Fibroblast of gingiva (primary cell): ENCODE data around the gene CCNK.
A peak's percentile ranks its signal among the peaks of the same experiment; 100 is the strongest.

Source experiments
- DNase-seq: peaks from one replicate; pipeline ENCODE4 v3.0.0-alpha.2; 2011; ENCODE audit warnings: low read depth

CCNK gene

DNA sequence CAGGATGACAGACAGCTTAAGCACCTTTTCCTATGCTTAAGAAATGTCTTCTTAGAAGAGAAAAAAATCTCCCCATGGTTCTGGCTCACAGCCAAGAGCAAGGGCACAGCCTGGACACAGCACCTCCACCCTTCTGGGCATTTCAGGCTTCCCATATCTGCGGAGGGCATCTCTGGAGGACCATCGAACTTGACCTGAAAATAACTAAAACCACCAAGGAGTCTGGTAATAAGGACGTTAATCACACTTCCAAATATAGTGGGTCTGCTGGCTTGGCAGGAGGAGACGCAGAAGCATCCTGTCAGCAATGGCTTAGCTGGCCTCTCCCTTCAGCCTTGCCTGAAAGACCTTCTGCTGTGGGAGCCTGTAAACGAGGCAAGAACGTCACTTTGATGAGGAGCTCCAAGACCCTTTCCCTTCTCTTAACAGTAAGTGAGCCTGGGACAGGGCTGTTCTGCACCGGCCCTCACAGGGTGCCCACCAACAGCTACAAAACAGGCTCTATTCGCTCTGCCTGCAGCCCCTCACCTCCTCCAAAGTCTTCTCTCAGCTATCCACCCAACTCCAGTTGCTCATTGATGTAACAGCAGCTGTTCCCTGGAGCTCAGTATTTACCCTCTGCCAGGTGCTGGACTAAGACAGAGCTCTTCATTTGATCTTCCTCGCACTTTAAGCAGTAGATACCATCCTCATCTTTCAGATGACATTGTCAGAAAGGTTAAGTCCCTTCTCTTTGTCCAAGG, 13.7 kb upstream of the CCNK start:
- DNase-seq = no peak

DNA sequence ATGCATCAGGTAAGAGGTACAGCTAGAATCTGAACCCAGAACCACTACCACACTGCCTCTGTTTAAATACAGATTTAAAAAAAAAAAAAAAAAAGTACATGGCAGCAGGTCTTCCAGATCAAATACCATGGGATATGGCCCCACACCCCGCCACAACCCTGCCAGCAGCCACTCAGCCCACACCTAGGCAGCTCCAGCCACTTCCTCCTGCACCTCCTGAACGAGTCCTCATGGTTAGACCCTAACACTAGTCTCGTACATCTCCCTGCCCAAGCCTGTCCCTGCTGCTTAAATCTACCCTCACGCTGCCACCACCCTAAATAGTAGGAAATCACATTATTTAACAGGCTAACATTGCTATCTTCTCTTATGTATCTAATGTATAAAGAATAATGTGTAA, 13.1 kb upstream of the CCNK start:
- DNase-seq = no peak

DNA sequence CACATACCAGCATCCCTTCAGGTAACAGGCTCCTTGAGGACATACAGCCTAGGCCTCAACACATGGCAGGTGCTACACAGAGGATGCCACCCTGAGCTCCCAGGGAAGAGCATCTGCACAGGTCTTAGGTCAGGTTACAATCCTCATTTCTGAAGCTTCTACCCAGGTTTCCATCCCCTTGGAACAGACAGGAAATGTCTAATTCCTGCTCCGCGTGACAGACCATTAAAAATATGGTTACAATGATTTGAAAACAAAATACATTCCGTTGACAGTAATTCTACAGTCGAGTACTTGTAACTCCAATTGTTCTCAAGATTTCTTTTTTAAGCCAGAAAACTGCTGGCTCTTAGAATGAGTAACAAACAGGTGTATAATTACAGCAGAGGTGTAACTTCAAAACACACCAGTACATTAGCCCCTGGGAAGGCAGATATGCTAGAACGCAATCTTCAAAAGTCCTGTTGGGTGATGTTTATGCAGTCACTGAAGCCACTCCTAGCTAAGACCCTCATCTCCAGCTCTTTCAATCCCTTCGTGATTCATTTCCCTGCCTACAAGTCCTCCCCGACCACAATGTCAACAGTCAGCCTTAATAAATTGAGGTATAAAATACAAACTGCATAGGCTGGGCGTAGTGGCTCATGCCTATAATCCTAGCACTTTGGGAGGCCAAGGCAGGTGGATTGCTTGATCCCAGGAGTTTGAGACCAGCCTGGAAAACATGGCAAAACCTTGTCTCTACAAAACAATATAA, 12.2 kb upstream of the CCNK start:
- no peak for DNase-seq

DNA sequence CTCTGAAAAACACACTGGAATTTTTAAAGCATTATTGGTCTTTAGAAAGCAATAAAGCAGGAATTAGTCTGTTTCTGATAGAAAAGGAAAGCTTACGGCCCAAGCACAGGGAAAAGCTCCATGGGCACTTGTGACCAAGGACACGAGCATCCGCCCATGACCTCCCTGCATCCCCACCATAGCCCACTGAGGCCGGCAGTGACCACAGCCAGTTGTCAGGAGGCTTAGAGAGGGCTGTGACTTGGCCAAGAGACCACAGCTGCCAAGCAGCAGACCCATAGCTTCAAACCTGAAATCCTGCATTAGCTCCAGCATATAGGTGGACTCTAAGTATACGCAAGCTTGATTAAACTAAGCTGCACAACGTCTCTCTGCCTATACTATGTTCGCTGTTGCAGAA, 9.5 kb upstream of the CCNK start:
- no peak for DNase-seq

DNA sequence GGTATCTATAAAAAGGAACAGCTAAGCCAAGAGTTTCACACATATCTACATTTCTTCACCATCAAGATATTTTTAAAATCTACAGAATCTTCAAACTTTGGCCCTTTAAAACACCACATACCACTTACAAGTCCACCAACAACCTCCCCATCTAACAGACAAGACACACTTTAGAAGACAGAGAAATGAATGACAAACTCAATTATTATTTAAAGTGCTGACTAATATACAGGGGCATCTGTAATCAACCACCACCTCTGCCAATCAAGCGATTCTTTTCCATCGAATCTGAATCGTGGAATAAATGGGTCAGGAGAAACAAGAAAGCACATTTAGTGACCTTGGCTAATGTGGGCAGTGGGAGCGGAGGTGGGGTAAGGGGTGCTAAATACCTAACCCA, 8.3 kb upstream of the CCNK start:
- no peak for DNase-seq

DNA sequence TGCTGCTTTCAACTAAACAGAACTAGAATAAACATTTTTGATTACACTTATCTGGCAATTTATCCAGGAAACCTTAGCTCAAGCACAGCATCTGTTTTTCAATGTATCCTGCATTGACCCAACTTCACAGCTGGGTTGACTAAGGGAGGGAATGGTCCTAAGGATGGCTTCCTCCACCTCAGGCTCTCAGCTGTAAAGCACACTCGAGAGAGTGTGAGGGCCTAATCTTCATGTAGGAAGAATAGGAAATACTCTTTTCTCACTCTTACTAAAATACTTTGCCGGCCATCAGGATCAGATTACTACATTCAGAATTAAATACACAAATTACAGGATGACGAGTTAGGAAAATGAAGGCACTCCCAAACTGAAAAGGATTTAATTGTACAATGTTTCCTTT, 7.8 kb upstream of the CCNK start:
- peak; percentile 15 for DNase-seq

DNA sequence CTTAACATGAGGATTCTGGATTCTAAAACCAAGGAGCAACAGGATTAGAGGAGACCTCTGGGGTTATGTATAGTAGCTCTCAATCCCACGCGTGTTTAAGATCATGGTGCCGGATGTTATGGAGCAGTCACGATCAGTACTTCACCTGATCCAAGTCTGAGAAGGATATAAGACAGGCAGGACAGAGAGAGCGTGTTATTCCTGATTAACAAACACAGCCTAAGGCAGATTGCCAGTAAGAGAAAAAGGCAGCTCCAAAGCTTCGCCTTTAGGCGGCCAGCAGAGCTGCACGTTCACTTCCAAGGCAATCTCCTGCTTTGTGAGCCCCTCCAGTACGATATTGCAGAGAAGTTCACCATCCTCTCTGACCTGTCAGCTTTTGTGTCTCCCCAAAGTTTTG, 6.0 kb upstream of the CCNK start:
- DNase-seq = peak; percentile 18

DNA sequence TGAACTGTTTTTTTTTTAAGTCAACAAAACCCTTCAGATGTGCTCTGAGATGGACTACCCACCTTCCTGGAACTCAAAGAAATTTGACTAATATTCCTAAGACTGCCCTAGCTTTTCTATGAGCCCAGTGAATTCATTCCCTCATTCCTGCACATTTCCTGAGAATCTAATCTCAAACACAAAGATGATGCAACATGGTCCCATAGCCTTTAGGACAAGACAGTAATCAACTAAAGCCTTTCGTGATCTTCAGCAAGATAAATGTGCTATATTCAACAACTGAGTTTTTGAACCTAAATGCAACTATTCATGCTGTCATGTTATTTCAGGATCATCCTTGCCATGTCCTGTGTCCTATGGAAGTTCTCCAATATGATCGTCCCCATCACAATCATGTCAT, 5.5 kb upstream of the CCNK start:
- DNase-seq = no peak

DNA sequence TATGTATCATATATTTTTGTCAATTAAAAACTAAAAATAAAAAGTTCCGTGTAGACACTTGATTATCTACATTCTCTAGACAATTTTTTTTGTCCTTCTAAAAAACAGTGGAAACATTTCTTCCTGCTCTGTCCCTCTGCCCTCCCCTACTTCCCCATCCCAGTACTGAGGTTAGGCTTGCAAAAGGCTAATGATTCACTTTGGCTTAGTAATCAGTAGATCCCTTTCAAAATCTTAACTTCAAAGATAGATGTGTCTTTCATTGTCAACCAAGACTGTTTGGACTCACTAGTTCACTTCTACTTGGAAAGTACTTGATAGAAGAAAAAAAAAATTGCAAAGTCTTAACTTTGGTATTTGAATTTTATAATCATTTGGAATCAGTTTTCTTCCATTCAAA, 4.3 kb upstream of the CCNK start:
- peak; percentile 11 for DNase-seq

DNA sequence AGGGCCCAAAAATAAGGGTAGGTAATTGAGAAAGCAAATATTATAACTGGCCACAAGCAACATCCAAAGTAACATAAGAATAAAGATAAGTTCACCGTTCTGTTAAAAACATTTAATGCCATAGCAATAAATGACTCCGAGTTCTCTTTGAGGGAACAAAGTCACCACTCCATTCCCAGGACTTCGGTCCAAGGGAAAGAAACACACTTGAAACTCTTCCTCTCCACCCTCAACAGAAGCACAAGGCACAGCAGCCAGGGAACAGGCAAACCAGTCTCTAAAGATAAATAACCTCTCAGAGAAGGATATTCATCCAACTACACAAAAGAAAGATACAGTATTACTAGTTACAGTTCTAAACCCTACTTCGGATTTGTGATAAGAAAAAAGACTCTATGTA, 3.1 kb upstream of the CCNK start:
- no peak for DNase-seq

DNA sequence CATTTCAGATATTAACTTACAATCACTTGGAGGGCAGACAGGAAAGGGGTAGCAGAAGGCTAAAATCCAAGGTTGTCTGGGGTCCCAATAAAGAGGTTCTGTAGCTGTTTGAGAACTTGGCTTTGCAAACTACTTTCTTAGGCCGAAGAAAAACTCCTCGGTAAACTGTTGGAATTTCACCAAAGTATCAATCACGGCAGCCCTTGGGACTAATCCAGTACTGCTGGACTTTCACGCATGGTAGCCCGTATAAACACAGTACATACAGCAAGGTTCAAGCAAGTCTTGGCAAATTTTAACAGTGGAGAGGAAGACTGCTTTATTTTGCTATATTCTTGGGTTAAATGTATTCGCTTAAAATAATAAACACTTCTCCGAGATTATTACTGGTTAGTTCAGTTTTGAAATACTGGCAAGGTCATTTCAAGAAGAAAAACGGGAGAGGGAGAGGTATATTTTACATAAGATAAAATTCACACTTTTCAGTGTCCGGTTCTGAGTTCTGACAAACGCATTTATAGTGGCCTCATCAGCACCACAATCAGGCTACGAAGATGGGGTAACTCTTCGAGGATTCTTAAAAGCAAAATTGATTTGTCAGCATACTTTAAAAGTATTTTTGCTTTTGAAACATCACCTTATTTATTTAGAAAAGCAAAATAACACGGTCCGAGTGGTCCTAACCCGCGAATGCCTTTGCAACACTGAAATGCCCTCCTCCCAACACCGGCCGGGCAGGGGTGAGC, 1.9 kb upstream of the CCNK start:
- peak; percentile 13 for DNase-seq

DNA sequence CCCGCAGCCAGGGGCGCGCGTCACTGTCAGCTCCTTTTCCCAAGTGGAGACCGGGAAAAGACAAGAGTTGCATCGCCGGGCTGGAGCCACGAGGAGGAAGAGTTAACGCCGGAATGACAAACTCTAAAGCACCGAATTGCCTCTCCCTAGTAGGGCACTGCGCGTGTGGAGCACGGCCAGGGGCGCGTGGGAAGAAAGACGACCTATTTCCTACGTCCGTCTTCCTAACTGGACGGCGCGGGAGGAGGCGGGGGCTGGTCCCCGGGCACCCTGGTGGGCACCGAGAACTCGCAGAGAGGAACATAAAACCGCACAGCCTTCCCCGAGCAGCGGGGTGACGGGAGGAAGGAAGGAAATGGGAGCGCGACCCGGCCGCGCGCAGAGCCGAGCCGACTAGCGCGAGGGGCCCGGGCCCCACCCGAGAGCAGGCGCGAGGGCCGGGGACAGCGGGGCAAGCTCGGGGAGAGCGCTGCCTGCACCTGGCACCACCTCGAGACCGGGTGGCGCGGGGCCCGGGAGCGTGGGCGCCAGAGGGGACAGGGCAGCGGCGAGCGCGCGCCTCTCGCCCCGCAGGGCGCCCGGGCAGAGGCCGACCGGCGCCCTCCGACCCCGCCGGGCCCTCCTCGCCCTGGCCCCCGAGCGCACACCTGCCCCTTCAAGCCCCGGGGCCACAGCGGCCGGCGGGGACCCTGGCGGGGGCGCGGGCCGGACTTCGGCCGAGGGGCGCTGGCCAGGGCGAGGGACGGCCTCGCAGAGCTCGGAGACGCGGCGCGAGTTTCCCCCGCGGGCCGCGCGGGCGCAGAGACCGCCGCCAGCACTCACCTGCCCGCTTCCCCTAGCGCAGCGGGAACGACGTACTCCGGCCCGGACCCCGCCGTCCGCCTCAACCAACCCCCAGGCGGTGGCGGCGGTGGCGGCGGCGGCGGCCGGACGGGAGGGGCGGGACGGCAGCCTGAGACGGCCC, 1.0 kb upstream of the CCNK start, which contains the start of gene SETD3:
Gene SETD3 (minus strand): TSS at position 954 of the 964 bp plus-strand sequence. CDS start 15,054 bp downstream, outside the sequence.
- peak; percentile 62 for DNase-seq

DNA sequence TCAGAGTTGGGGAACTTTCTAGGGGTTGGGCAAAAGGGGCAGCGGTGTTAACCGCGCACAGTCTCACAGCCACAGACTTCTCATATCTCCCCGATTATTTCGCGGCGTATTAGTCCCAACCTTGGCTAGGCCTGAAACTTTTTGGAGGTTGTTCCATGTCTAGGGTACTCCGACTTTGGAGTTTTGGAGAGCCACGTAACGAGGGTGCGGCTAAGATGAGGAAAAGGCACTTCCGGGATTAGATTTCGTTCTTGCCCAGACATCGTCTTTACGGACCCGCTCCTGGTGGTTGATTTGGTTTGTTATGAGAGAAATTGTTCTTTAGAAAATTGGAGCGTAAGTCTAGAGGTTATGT, 513 bp downstream of the CCNK start:
- peak; percentile 36 for DNase-seq

DNA sequence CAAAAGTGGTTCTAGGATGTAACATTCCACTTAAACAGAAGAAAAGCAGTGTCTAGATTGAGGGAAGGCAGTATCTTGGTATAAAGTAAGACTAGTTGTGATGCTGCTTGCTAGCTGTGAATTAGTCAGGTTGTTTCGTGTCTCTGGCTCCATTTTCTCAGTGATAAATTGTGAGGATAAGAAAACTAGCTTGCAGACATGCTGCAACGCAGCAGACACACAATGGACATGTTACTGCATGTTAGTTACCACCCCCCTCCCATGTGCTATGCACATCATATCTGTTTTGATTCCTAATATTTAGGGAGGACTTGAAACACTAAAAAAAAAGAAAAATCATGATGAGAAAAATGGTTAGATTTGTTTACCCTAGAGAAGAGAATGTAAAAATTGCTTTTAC, 2.9 kb downstream of the CCNK start:
- DNase-seq = no peak

DNA sequence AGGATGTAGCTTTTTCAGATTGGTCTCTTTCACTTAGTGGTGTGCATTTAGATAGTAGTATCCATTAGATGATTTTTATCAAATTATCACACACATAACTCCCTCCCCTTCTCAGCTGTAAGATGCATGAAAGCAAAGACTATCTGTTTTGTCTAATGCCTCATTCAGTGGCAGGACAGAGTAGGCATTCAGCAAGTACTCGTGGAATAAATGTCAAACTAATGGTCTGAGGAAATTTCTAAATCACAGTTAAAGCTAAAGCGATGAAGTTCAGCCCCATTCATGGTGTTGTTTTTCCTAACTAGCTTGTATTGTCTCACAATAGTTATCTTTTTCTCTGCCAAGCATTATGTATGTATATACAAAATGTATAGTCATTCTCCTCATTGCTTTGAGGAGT, 16.1 kb downstream of the CCNK start:
- no peak for DNase-seq

DNA sequence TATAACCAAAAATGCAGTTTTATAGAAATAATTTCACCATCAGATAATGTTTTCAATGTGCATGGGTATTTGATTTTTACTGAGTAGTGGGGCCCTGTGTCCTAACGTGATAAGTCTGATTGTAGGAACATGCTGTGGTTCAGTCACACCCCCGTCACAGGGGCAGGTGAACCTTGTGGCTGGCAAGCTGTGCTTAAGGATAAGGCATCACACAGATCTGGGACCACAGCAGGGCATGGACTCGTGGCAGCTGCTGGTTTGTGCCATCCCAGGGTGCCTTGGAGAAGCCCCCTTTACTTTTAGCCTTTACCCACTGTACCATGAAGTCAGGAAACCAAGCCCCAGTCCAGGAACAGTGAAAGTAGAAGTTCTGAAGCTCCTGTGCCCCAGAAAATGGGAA, 16.7 kb downstream of the CCNK start:
- DNase-seq = no peak

DNA sequence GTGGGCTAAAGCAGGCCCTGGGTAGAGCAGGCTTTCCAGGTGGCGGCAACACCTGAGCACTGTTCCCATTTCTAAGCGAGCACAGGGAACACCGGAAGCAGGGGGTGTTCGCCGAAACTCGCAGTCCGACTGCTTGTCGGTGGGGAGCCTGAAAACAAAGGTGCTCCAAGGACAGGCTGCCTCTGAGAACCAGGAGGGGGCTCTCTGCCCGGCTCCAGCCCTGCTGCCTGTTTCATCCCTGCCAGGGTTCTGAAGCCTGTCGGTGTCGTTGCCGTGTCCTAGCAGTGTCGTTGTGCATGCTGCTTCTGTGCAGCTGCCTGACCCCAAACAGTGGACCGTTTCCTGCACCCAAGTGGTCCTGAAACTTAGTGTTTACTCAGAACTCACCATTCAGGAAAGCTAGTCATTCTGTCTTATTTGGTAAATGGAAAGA, 21.8 kb downstream of the CCNK start:
- DNase-seq = no peak

DNA sequence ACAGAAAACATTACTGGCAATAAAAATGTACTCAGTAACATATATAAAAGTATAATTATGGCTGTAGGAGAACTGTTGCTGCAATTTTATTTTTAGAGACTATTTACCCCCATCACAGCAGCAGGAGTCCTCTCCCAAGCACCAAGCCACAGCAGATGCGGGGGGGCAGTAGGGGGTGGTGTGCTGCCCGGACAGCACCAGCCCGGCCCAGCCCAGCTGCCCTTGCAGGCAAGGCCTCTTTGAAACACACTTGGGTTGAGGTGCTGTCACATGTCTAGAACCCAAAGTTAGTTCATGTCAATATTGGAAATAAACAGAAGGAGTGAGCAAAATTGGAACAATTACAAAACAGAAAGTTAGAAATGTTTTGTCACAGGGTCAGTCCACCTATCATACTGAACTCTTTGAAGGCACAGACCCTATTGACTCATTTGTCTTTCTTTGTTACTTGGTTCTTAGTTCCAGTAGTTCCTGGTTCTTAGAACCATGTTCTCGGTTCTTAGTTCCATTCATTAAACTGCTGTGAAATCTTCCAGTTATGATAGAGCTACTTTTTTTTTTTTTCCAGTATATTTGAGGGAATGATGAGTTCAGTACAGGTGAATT, 22.7 kb downstream of the CCNK start:
- no peak for DNase-seq

DNA sequence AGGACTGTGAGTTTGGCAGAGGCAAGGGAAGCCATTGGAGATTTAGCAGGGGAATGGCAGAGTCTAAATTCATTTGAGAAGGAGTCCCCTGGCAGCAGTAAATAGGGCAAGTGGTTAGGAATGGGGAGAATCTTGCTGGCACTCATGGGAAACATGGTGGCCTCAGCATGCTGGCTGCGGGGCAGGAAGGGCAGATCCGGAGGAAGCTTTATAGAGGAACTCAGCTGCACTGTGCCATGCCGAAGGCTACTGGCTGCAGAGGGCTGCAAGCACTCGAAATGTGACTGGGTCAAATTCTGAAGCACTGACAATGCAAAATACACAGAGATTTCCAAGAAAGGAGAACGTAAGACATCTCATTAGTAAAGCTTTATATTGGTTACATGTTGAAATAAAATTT, 23.9 kb downstream of the CCNK start:
- no peak for DNase-seq

DNA sequence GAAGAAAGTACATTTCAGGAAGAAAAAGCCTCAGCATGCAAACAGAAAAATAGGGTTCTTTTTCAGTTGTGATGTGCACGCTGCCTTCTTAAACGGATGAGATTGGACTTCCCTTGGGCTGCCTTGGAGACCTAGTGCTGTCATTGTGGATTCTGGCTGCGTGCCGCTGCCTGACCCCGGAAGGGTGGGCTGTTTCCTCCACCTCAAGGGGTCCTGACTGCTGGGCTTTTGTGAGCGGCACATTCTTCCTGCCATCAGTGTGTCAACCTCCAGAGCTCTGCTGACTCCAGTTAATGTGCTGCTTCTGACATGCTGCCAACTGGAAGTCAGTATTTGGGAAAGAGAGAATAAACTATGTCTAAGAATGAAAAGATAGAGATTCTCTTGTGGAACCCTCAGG, 25.1 kb downstream of the CCNK start:
- no peak for DNase-seq

DNA sequence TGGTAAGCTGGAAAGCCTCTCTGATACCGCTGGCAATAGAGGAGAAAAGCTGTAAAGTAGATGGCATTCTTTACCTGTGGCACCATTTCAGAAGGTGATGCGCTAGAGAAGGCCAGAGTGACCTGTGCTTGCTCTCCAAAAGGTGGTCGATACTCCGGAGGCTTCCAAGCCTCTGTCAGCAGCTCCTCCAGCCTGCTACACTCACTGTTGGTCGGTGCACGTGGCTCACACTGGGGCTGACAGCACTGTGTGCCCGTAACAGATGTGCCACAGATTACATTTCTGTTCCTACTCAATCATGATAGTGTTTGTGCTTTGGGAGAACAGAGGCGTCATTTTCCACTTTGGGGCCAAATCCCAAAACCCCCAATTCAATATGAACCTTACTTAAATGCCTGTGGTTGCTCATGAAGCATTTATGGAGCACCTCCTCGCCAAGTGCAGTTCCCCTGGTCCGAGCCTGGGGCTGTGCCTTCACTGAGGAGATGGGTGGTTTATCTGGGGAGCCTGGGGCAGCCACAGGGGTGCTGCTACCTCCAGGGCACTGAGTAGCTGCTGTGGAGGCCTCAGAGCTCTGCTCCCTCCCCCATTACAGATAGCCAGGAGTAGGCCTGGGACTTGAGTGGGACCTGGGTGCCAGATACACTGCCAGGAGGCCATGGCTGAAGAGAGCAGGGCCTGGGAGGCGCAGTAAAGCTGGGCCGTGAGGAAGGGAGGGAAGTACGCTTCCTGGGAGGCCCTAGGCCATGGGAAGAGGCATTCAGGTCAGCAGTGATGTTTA, 26.8 kb downstream of the CCNK start:
- DNase-seq = no peak
